ENCODE measurements around the gene PRSS12. TPM values are rescaled to one million over a fixed set of nuclear protein-coding genes. Genes with fewer than 3 reads are reported as not detected.

PRSS12 gene
- polyA plus RNA-seq, 1 donor from 2014 or later: 1.1 TPM

DNA sequence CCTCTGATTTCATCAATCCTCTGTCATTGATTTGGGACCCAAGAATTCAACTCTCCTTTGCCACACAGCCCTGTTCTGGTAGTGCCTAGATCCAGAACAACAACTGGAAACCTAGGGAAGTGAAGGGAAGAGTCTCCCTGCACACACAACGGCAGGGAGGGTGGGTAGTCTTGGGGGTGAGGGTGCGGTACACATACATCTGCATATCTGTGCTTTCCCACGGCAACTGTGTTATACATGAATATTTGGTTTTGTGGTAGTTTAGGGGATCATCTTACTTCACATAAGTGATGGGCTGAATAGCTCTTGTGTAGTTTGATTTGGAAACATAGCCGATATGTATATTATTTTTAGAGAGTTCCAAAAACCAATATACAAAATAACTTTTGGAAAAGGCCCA, 3.3 kb upstream of the PRSS12 start:
- Histone ChIP-seq H3K79me2 (replicated peaks; ENCODE audit: insufficient read depth, low read length) (no peaks in the 10 kb centered on the region), H3K27me3 (ENCODE audit: insufficient read depth, low read depth, low read length) (peaks cover 37% of the 10 kb centered on the region), H3K4me2 (ENCODE audit: low read length) (no peak overlapping the region), H3K9ac (ENCODE audit: low read length) (no peak overlapping the region), H4K20me1 (ENCODE audit: insufficient read depth) (no peaks in the 10 kb centered on the region), H3K36me3 (ENCODE audit: insufficient read depth, low read length) (no peaks in the 10 kb centered on the region), H3F3A (ENCODE audit: insufficient read depth, low read length, poor library complexity, severe bottlenecking) (no peaks in the 10 kb centered on the region), H3K9me2 (ENCODE audit: insufficient read depth, low read length) (no peaks in the 10 kb centered on the region), H3K9me3 (ENCODE audit: low read length) (no peaks in the 10 kb centered on the region), H2AFZ (ENCODE audit: low read depth, low read length) (no peak overlapping the region), H3K4me3 (ENCODE audit: low read length) (no peak overlapping the region), H3K27ac (ENCODE audit: low read length) (no peak overlapping the region)
- TF ChIP-seq POLR2AphosphoS5 (IDR thresholded peaks at IDR 0.05) (no peak), EP300 (conservative IDR thresholded peaks at IDR 0.05; ENCODE audit: poor library complexity, severe bottlenecking) (no peak), RAD21 (conservative IDR thresholded peaks at IDR 0.05) (no peak), EZH2 (IDR thresholded peaks at IDR 0.05; ENCODE audit: borderline replicate concordance, insufficient read depth, low read length, poor library complexity, severe bottlenecking) (no peak), TAF1 (IDR thresholded peaks at IDR 0.05; ENCODE audit: low read depth) (no peak), SMC3 (conservative IDR thresholded peaks at IDR 0.05; ENCODE audit: poor library complexity) (no peak), MXI1 (conservative IDR thresholded peaks at IDR 0.05; ENCODE audit: poor library complexity, severe bottlenecking) (no peak)
- TF ChIP-seq, protein P1, sequence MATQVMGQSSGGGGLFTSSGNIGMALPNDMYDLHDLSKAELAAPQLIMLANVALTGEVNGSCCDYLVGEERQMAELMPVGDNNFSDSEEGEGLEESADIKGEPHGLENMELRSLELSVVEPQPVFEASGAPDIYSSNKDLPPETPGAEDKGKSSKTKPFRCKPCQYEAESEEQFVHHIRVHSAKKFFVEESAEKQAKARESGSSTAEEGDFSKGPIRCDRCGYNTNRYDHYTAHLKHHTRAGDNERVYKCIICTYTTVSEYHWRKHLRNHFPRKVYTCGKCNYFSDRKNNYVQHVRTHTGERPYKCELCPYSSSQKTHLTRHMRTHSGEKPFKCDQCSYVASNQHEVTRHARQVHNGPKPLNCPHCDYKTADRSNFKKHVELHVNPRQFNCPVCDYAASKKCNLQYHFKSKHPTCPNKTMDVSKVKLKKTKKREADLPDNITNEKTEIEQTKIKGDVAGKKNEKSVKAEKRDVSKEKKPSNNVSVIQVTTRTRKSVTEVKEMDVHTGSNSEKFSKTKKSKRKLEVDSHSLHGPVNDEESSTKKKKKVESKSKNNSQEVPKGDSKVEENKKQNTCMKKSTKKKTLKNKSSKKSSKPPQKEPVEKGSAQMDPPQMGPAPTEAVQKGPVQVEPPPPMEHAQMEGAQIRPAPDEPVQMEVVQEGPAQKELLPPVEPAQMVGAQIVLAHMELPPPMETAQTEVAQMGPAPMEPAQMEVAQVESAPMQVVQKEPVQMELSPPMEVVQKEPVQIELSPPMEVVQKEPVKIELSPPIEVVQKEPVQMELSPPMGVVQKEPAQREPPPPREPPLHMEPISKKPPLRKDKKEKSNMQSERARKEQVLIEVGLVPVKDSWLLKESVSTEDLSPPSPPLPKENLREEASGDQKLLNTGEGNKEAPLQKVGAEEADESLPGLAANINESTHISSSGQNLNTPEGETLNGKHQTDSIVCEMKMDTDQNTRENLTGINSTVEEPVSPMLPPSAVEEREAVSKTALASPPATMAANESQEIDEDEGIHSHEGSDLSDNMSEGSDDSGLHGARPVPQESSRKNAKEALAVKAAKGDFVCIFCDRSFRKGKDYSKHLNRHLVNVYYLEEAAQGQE (IDR thresholded peaks at IDR 0.05; ENCODE audit: borderline replicate concordance): no peak
- TF ChIP-seq, protein P2, sequence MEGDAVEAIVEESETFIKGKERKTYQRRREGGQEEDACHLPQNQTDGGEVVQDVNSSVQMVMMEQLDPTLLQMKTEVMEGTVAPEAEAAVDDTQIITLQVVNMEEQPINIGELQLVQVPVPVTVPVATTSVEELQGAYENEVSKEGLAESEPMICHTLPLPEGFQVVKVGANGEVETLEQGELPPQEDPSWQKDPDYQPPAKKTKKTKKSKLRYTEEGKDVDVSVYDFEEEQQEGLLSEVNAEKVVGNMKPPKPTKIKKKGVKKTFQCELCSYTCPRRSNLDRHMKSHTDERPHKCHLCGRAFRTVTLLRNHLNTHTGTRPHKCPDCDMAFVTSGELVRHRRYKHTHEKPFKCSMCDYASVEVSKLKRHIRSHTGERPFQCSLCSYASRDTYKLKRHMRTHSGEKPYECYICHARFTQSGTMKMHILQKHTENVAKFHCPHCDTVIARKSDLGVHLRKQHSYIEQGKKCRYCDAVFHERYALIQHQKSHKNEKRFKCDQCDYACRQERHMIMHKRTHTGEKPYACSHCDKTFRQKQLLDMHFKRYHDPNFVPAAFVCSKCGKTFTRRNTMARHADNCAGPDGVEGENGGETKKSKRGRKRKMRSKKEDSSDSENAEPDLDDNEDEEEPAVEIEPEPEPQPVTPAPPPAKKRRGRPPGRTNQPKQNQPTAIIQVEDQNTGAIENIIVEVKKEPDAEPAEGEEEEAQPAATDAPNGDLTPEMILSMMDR (IDR thresholded peaks at IDR 0.05; ENCODE audit: poor library complexity, severe bottlenecking): no peak

DNA sequence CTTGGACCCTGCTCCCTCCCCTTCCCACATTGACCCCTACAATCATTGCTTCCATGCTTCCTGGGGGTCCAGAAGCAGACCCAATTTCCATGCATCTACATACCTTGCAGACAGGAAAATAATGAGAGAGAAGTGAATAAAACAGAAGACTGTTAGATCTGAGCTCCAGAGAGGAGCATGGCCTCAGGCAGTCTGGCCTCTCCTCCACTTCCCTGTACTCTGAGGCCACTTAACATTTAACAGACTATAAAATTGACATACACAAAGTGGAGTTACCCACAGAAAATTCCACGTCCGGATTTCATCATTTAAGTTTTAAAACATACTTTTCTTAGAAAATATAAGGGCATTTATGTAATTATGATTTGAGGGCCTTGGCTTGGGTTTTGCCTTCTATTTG, 2.1 kb upstream of the PRSS12 start:
- H3K4me2 ChIP-seq (ENCODE audit: low read length): no peak overlapping the region
- H3K4me3 ChIP-seq (ENCODE audit: low read length): no peak overlapping the region
- H3F3A ChIP-seq (ENCODE audit: insufficient read depth, low read length, poor library complexity, severe bottlenecking): no peaks in the 10 kb centered on the region
- no peak overlapping the region for H3K9ac ChIP-seq (ENCODE audit: low read length)
- H3K9me3 ChIP-seq (ENCODE audit: low read length): no peaks in the 10 kb centered on the region
- H3K27me3 ChIP-seq (ENCODE audit: insufficient read depth, low read depth, low read length): peaks cover 47% of the 10 kb centered on the region
- H3K27ac ChIP-seq (ENCODE audit: low read length): no peak overlapping the region
- no peaks in the 10 kb centered on the region for H4K20me1 ChIP-seq (ENCODE audit: insufficient read depth)
- H3K79me2 ChIP-seq (replicated peaks; ENCODE audit: insufficient read depth, low read length): no peaks in the 10 kb centered on the region
- H3K9me2 ChIP-seq (ENCODE audit: insufficient read depth, low read length): no peaks in the 10 kb centered on the region
- H2AFZ ChIP-seq (ENCODE audit: low read depth, low read length): no peak overlapping the region
- H3K36me3 ChIP-seq (ENCODE audit: insufficient read depth, low read length): no peaks in the 10 kb centered on the region
- TF ChIP-seq POLR2AphosphoS5 (IDR thresholded peaks at IDR 0.05) (no peak), EP300 (conservative IDR thresholded peaks at IDR 0.05; ENCODE audit: poor library complexity, severe bottlenecking) (no peak), EZH2 (IDR thresholded peaks at IDR 0.05; ENCODE audit: borderline replicate concordance, insufficient read depth, low read length, poor library complexity, severe bottlenecking) (no peak), SMC3 (conservative IDR thresholded peaks at IDR 0.05; ENCODE audit: poor library complexity) (no peak), RAD21 (conservative IDR thresholded peaks at IDR 0.05) (no peak), TAF1 (IDR thresholded peaks at IDR 0.05; ENCODE audit: low read depth) (no peak), MXI1 (conservative IDR thresholded peaks at IDR 0.05; ENCODE audit: poor library complexity, severe bottlenecking) (no peak)
- TF ChIP-seq, protein P2 (IDR thresholded peaks at IDR 0.05; ENCODE audit: poor library complexity, severe bottlenecking): no peak
- TF ChIP-seq, protein P1 (IDR thresholded peaks at IDR 0.05; ENCODE audit: borderline replicate concordance): no peak

Data from neural cell (in vitro differentiated cells).